HEK293 (cell line): ENCODE data around the gene PDE4D.

ENCODE experiments used
- CTCF ChIA-PET: fragments of 350-600 bp; formaldehyde crosslinking; extraction: SDS; loops from one replicate; lab custom pipeline; 2021; ENCODE audit warnings: antibody characterized with exemption; lab: Yijun Ruan, JAX
- POLR2A ChIA-PET: fragments of 300-600 bp; formaldehyde crosslinking; extraction: SDS; loops from one replicate; lab custom pipeline; 2020; ENCODE audit warnings: antibody characterized with exemption, inconsistent platforms; lab: Yijun Ruan, JAX
- H3K27ac ChIP-seq: fragments of 200-500 bp; sonication (Bioruptor generic); 2 replicates; pipeline ENCODE4 v1.5.1; 2014; ENCODE audit warnings: low read depth, low read length, control low read depth, inconsistent platforms; ENCODE audit errors: extremely low read depth
- H3K36me3 ChIP-seq, 2 experiments: fragments of 200-500 bp in 1 of 2; sonication (Bioruptor generic) in 1 of 2; 1 replicate in 1 of 2; 2 replicates in 1 of 2; pipeline ENCODE4 v1.5.1; 2014 to 2017; ENCODE audit warnings: inconsistent platforms in 2 of 2, low read length in 2 of 2; ENCODE audit not compliant: control insufficient read depth in 2 of 2, insufficient read depth in 1 of 2
- H3K4me1 ChIP-seq: fragments of 200-500 bp; sonication (Bioruptor generic); 2 replicates; pipeline ENCODE4 v1.5.1; 2014; ENCODE audit warnings: mild to moderate bottlenecking, low read length, inconsistent platforms; ENCODE audit not compliant: control insufficient read depth, insufficient read depth
- H3K4me3 ChIP-seq: 2 replicates; pipeline ENCODE4 v1.5.1; 2011; ENCODE audit warnings: low read depth, mild to moderate bottlenecking, control low read depth, low read length, moderate library complexity
- H3K9me3 ChIP-seq: fragments of 200-500 bp; sonication (Bioruptor generic); 2 replicates; pipeline ENCODE4 v1.5.1; 2014; ENCODE audit warnings: low read depth, low read length, inconsistent platforms; ENCODE audit not compliant: control insufficient read depth, insufficient read depth
- BCL6B ChIP-seq: fragments of 450-650 bp; formaldehyde crosslinking; IDR thresholded peaks from 2 replicates; pipeline ENCODE4 v1.5.1; 2017; ENCODE audit warnings: missing biosample characterization, missing genetic modification characterization
- GLIS2 ChIP-seq: fragments of 450-650 bp; formaldehyde crosslinking; IDR thresholded peaks from 2 replicates; pipeline ENCODE4 v1.5.1; 2016; ENCODE audit warnings: missing biosample characterization, missing genetic modification characterization
- IKZF3 ChIP-seq: fragments of 450-650 bp; IDR thresholded peaks from 2 replicates; pipeline ENCODE4 v1.5.0; 2018; ENCODE audit warnings: missing biosample characterization, mild to moderate bottlenecking, missing genetic modification characterization, moderate library complexity
- MEIS1 ChIP-seq: sonication (generic); formaldehyde crosslinking; IDR thresholded peaks from 2 replicates; pipeline ENCODE4 v1.8.1; 2022; ENCODE audit warnings: missing genetic modification reagents, mild to moderate bottlenecking, borderline replicate concordance
- OSR2 ChIP-seq: fragments of 450-650 bp; formaldehyde crosslinking; IDR thresholded peaks from 2 replicates; pipeline ENCODE4 v1.5.1; 2016; ENCODE audit warnings: missing biosample characterization, missing genetic modification characterization
- PRDM6 ChIP-seq: fragments of 450-650 bp; formaldehyde crosslinking; IDR thresholded peaks from 2 replicates; pipeline ENCODE4 v1.5.1; 2017; ENCODE audit warnings: missing biosample characterization, missing genetic modification characterization
- SCRT2 ChIP-seq: fragments of 450-650 bp; formaldehyde crosslinking; IDR thresholded peaks from 2 replicates; pipeline ENCODE4 v1.5.1; 2016; ENCODE audit warnings: missing biosample characterization, missing genetic modification characterization
- SP2 ChIP-seq: fragments of 450-650 bp; formaldehyde crosslinking; IDR thresholded peaks from 2 replicates; pipeline ENCODE4 v1.5.1; 2016; ENCODE audit warnings: missing biosample characterization, missing genetic modification characterization
- ZBTB44 ChIP-seq: fragments of 450-650 bp; IDR thresholded peaks from 2 replicates; pipeline ENCODE4 v1.5.1; 2018; ENCODE audit warnings: missing biosample characterization, mild to moderate bottlenecking, missing genetic modification characterization
- ZFP69B ChIP-seq: fragments of 450-650 bp; formaldehyde crosslinking; IDR thresholded peaks from 2 replicates; pipeline ENCODE4 v1.5.1; 2016; ENCODE audit warnings: missing biosample characterization, missing genetic modification characterization
- ZNF157 ChIP-seq: fragments of 450-650 bp; formaldehyde crosslinking; IDR thresholded peaks from 2 replicates; pipeline ENCODE4 v1.5.1; 2016; ENCODE audit warnings: missing biosample characterization, missing genetic modification characterization
- ZNF169 ChIP-seq: fragments of 450-650 bp; formaldehyde crosslinking; IDR thresholded peaks from 2 replicates; pipeline ENCODE4 v1.5.1; 2016; ENCODE audit warnings: missing biosample characterization, missing genetic modification characterization
- ZNF211 ChIP-seq: fragments of 450-650 bp; formaldehyde crosslinking; IDR thresholded peaks from 2 replicates; pipeline ENCODE4 v1.5.1; 2016; ENCODE audit warnings: low read depth, missing biosample characterization, missing genetic modification characterization
- ZNF513 ChIP-seq: fragments of 450-650 bp; IDR thresholded peaks from 2 replicates; pipeline ENCODE4 v1.5.1; 2018; ENCODE audit warnings: missing biosample characterization, missing genetic modification characterization
- ZNF555 ChIP-seq: fragments of 450-650 bp; formaldehyde crosslinking; conservative IDR thresholded peaks from 2 replicates; pipeline ENCODE4 v1.5.1; 2017; ENCODE audit warnings: missing biosample characterization, mild to moderate bottlenecking, missing genetic modification characterization, inconsistent platforms
- ZNF561 ChIP-seq: fragments of 450-650 bp; IDR thresholded peaks from 2 replicates; pipeline ENCODE4 v1.5.1; 2018; ENCODE audit warnings: missing biosample characterization, missing genetic modification characterization, borderline replicate concordance
- ZNF596 ChIP-seq: fragments of 450-650 bp; IDR thresholded peaks from 2 replicates; pipeline ENCODE4 v1.5.0; 2018; ENCODE audit warnings: missing biosample characterization, mild to moderate bottlenecking, missing genetic modification characterization, moderate library complexity
- ZNF624 ChIP-seq: fragments of 450-650 bp; formaldehyde crosslinking; IDR thresholded peaks from 2 replicates; pipeline ENCODE4 v1.5.1; 2017; ENCODE audit warnings: missing biosample characterization, missing genetic modification characterization
- ZNF629 ChIP-seq: fragments of 450-650 bp; formaldehyde crosslinking; IDR thresholded peaks from 2 replicates; pipeline ENCODE4 v1.5.1; 2017; ENCODE audit warnings: missing biosample characterization, missing genetic modification characterization
- ZNF701 ChIP-seq: fragments of 450-650 bp; formaldehyde crosslinking; IDR thresholded peaks from 2 replicates; pipeline ENCODE4 v1.5.1; 2016; ENCODE audit warnings: missing biosample characterization, missing genetic modification characterization
- ZSCAN5A ChIP-seq: fragments of 450-650 bp; formaldehyde crosslinking; IDR thresholded peaks from 2 replicates; pipeline ENCODE4 v1.5.1; 2016; ENCODE audit warnings: missing biosample characterization, missing genetic modification characterization

The PDE4D gene

GRCh38 chr5:59486508-59486907 is 407.0 kb downstream of the PDE4D start:
- CTCF ChIA-PET: interaction anchor here (1.4 kb wide), 1 partner anchor 11 kb away, joined by 11 read pairs; no protein-coding TSS in a partner anchor
- peaks cover 14% of the 10 kb centered on the region for H3K4me1 ChIP-seq
- H3K4me3 ChIP-seq: no peak overlapping the region
- no peaks in the 10 kb centered on the region for H3K9me3 ChIP-seq
- POLR2A ChIA-PET: no interaction called here
- H3K27ac ChIP-seq: no peak overlapping the region
- no peak for TF ChIP-seq BCL6B (tag by site-specific recombination)
- TF ChIP-seq SCRT2 (tag by site-specific recombination): no peak
- TF ChIP-seq ZNF169: no peak
- no peak for TF ChIP-seq ZNF157
- no peak for TF ChIP-seq ZSCAN5A (tag by site-specific recombination)
- no peak for TF ChIP-seq ZNF561
- TF ChIP-seq ZNF701 (tag by site-specific recombination): no peak
- TF ChIP-seq ZNF211: no peak
- TF ChIP-seq ZNF555 (tag by site-specific recombination): no peak
- no peak for TF ChIP-seq GLIS2 (tag by site-specific recombination)
- TF ChIP-seq, all 188 proteins: peak for 0
- H3K36me3 ChIP-seq: no peaks in the 10 kb centered on the region

GRCh38 chr5:59485629-59486439 is 407.7 kb downstream of the PDE4D start:
- Histone ChIP-seq H3K36me3 (no peaks in the 10 kb centered on the region), H3K9me3 (no peaks in the 10 kb centered on the region), H3K4me1 (peaks cover 14% of the 10 kb centered on the region), H3K27ac (no peak overlapping the region), H3K4me3 (no peak overlapping the region)
- ChIA-PET CTCF (interaction anchor here (1.4 kb wide), 1 partner anchor 12 kb away, joined by 11 read pairs; no protein-coding TSS in a partner anchor), POLR2A (no interaction called here)
- TF ChIP-seq ZBTB44 (tag by site-specific recombination): peak; percentile 56; the same call in 1 of the 2 replicates
- peak; percentile 80; the same call in 1 of the 2 replicates for TF ChIP-seq MEIS1
- peak; percentile 91 for TF ChIP-seq PRDM6
- TF ChIP-seq SP2 (tag by site-specific recombination): no peak
- TF ChIP-seq OSR2 (tag by site-specific recombination): peak; percentile 53; the same call in 1 of the 2 replicates
- TF ChIP-seq IKZF3: peak; percentile 15; the same call in 1 of the 2 replicates
- no peak for TF ChIP-seq ZNF513 (tag by site-specific recombination)
- TF ChIP-seq ZNF596: 0 out of 2 replicates have a peak, but pooled peaks have one; percentile 43
- no peak for TF ChIP-seq ZFP69B (tag by site-specific recombination)
- peak; percentile 62 for TF ChIP-seq ZNF629
- no peak for TF ChIP-seq ZNF624 (tag by site-specific recombination)
- peak; percentile 59 for TF ChIP-seq BCL6B (tag by site-specific recombination)
